8988T (cell line): ENCODE measurements around the gene SH3GL3.

Source experiments
- DNase-seq: peaks from one replicate; pipeline ENCODE4 v3.0.0; 2011

Gene SH3GL3

DNA sequence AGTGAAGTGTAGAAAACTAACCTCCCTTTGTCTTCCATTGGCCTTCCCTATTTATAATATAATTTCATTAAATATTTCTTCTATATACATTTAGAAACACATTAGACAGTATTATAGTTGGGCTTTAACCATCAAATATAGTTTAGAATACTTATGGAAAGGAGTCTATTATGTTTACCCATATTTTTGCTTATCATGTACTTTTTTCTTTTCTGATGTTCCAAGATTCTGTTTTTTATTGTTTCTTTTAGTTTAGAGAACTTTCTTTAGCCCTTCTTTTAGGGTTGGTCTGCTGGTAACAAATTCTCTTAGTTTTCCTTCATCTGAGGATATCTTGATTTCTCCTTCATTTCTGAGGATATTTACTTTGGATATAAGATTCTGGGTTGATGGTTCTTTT is 23.7 kb downstream of the SH3GL3 start:
- no peak for DNase-seq

DNA sequence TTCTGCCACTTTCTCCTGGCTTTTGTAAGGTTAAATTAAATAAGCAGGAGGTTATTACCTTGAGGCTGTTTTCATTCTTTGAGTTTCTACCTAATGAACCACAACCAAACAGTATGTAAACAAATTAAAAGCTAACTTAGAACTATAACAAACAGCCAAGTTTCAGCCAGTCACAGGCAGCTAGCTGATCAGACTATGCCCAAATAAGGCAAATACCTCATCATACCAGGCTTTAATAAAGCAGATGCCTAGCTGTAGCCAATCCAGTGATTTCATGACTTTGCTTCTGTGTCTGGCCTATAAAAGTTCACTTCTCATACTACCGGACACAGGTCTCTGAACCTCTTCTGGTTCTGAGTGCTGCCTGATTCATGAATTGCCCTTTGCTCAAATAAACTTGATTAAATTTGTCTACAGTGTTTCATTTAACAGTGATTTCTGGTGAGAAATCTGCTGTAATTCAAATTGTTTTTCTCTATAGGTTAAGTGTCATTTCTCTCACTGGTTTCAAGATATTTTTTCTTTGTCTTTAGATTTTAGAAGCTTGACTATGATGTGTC is 24.2 kb downstream of the SH3GL3 start:
- DNase-seq = no peak

DNA sequence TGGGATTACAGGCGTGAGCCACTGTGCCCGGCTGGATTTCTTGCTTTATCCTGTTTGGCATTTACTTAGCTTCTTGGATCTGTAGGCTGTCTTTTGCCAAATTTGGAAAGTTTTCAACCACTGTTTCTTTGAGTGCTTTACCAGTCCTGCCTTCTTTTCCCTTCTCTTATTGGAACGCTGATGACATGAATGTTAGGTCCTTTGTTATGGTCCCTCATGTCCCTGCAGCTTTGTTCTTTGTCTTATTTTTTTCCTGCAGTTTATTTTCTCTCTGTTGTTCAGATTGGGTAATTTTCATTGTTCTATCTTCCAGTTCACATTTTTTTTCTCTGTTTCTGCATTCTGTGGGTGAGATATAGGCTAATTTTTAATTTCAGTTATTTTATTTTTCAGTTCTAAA is 25.0 kb downstream of the SH3GL3 start:
- no peak for DNase-seq

DNA sequence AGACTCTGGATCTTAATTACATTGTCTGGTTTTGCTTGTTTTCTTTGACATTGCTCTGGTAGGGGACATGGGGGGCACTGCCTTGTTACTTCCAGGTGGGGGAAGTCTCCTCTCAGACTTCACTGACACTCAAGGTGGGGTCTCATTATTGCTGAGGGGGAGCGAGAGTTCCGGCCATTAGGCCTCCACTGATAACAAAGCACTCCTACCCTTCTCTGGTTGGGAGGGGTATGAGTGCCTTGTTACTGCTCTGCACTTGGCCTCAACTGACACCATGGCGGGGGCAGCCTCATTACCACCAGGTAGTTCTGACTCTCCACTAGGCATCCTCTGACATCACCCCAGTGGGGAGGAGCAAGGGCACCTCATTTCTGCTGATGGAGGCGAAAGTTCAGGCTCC is 25.7 kb downstream of the SH3GL3 start:
- no peak for DNase-seq

DNA sequence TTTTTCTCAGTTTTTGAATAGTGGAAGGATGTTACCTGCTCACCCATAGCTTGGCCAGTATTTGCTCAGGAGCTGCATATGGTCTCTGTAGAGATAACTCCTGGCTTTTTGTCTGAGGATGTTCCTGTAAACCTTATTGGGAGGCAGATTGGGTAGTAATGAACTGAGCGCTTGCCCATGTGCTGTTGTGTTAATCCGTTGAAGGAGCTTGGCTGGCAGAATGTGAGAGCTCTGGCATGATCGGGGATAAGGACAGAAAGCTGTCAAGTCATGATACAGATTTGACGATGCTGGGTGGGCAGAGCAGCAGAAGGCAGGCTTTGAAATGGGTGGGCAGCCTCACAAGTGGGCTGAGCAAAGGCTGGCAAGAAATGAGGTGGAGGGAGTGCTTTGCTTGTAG is 27.4 kb downstream of the SH3GL3 start:
- no peak for DNase-seq

DNA sequence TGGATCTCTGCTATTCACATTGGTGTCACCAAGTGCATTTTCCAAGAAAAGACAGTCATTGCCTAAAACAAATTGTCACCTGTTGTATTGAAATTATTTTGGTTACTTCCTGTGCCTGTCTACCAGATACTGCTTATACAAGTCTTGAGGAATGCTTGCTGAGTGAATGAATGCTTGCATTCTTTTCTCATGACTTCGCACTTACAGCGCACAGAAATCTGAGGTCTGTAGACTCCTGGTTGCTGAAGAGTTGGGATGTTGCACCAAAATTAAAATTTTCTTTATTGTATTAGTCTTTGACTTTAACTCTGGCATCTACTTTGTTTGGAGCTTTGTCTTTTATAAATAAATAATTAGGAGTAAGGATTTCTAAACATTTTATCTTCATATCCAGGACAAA is 28.4 kb downstream of the SH3GL3 start:
- peak; percentile 21 for DNase-seq

DNA sequence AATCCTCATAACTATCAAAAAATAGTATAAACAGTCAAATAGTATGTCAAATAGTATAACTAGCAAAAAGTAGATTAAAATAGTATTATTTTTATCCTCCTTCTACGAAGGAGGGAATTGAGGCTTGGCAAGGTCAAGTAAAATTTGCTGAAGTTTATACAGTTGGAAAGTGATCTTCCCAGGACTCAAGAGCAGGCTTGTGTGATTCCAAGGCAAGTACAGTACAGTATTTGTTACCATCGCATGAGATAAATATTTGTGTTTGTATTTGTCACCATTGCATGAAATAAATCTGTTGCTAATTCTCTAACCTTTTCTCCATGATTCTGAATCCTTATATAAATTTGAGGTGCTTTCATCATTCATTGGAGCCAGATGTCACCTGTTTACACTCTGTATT is 28.9 kb downstream of the SH3GL3 start:
- no peak for DNase-seq

DNA sequence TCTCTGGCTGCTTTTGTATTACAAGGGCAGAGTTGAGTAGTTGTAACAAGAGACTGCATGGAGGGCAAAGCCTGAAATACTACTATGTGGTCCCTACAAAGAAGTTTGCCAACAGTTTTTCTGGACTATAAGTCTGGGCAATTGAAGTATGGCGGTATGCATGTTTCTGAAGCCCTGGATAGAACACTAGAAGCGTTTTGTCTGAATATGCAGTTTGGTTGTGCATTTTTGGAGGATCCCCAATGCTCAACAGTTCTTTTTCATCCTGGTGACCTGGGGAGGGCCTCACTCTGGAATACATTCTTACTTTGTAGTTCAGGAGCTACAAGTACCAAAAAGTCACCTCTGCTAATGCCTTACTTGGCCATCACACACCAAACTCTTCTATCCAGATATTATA is 29.6 kb downstream of the SH3GL3 start:
- DNase-seq = no peak

DNA sequence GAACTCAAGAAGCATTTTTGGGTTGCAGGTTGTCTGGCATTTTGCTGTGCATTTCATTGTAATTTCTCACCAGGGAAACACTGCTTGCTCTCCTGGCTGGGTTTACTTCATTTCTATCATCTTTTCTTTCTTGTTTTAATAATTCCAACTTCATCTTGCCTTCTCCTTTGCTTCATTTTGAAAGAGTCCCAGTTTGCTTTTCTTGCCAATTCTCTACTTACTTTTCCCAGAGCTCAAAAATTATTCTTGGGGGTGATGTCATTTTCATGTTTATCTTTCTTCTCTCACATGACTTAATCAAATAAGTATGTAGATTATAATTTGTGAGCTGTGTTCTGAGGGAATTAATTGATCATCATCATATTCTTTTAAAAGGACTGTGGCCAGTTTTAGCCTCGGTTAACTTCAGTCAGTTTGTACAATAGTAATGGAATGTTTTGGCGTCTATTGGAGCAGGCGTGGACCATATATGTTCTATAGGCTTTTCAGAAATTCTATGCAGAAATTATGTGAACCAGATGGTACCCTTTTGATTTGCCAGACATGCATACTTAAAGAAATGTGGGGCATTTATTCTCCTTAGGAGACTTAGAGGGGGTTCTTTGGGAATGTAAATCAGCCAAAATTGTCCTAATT is 30.1 kb downstream of the SH3GL3 start:
- no peak for DNase-seq

DNA sequence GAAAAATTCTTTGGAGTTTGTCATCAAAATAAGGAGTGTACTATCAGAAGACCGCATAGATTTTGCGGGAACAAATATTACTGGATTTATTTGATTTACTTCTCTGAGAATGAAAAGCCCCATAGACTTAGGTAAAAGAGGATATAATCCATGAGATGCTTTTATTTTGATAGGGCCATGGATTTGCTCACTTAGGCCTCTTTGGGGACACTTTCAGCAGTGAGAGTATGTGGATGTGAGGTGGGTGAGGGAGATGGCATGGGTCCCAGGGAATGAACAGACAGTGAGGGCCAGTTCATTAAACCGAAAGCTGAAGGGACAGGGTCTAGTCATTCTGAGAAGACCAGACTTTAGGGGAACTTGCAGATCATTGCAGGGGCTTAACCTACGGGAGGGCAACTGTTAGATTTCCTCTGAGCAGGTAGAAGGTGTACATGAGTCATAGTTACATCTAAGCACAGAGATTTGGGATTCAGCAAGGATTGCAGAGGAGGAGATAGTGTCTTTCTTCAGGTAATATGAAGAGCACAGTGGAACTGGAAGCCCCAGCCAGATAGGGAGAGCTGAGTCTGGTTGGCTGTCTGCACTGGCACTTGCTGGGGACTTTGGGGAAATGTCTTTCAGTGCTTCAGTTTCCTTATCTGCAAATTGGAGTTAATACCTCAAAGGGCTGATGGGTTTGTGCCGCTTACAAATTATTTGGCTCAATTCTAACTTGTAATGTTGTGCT is 30.8 kb downstream of the SH3GL3 start:
- no peak for DNase-seq

DNA sequence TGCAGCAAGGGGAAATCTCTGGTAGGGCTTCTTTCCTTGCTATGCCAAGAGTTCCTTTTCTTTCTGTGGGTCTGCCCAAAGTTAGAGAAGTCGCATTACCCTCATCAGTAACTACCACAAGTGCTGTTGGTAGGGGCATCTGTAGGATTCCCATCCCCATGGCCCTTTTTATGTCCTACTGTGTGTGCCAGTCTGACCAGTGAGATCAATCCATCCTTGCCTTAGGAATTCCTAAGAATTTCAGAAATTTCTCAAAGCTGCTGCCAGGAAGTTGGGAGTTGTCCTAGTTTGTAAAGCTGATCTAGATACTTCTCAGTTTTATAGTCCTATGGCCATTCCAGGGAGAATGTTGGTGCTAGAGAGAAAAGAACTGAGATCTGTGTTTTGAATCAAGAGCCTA is 36.5 kb downstream of the SH3GL3 start:
- no peak for DNase-seq

DNA sequence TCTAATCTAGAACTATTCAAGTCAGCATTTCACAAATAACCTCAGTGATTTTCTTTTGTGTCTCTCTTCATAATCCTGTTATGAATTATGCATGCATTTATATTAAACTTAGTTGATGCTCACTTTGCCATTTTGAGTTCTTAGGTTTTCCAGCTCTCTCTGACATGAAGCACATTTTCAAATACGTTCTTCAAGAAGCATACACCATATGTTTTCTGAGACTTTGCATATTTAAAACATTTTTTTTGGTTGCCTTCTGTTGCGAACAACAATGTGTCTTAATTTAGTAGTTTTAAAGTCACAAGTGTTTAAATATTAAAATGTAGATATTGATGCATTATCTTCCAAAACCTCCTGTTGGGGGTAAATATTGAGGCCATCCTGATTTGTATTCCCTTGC is 37.5 kb downstream of the SH3GL3 start:
- DNase-seq = no peak

DNA sequence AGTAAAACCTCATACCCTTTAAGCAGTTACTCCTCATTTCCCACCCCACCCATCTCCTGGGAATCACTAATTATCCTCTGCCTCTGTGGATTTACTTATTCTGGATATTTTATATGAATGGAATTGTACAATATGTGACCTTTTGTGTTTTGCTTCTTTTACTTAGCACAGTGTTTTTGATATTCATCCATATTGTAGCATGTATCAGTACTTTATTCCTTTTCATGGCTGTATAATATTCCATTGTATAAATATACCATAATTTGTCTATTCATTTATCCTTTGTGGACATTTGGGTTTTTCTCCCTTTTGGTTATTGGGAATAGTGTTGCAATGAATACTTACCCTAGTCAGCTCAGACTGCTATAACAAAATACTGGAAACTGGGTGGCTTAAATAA is 39.2 kb downstream of the SH3GL3 start:
- DNase-seq = no peak

DNA sequence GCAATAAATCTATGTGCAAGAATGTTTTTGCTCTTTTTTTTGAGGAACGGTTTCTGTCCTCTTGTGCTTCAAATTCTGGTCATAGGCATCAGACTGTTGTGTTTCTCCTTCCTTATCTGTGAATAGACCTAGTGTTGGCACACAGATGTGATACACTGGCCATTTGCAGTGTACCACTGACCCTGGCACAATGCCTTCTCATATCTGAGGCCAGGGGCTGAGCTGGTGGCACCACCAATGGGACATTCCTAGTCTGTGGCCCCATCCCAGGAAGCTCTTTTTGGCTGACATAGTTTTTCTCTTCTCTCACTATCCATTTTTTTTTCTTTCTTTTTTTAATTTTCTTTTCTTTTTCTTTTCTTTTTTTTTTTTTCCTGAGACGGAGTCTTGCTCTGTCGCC is 40.4 kb downstream of the SH3GL3 start:
- DNase-seq = no peak

DNA sequence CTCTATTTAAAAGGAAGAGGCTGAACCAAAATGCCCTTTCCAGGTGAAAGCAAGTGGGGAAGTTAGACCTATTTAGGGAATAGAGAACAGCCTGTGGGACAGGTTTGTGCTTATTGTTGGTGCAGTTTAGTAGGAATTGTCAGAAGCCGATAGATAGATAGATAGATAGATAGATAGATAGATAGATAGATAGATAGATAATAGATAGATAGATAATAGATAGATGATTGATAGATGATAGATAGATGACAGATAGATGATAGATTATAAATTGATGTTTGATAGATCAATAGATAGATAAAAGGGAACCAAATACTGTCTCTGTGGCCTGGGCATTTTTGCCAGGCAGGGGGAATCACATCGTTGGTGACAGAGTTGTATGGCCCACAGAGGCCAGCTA is 42.5 kb downstream of the SH3GL3 start:
- no peak for DNase-seq

DNA sequence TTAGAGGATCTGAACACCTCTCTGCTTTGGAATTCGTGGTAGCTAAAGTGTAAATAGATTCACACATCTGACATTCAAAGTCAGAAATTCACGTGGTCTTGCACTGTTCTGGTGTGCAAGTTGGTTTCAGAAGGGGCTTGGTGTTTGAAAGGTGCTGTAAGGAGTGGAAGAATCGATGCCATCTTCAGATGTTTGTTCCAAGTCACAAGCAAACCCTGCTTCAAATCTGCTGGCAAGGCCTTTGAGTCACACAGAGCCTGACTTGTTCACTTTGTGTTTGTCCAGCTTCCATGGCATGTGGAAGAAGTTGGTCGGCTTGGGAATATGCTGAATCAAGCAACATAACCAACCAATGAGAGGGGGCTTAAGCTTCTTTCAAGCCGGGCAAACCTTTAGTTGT is 44.3 kb downstream of the SH3GL3 start:
- DNase-seq = no peak

DNA sequence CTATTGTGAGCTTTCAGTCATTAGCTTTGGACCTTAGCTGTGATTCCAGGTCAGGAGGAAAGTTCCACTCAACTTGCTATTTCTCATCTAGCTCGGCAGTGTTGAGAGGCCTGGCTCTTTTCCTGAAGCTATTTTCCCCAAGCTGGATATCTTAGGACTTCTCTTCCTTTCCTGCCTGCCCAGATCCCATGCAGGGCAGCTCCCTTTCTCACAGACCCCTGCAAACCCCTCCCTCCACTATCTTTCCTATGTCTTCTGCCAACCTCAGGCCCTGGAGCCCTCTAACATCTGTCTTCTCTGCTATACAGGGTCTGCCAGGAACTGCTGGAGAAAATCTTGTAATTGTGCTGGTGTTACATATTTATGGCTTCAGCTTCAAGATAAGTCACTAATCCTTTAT is 49.6 kb downstream of the SH3GL3 start:
- no peak for DNase-seq

DNA sequence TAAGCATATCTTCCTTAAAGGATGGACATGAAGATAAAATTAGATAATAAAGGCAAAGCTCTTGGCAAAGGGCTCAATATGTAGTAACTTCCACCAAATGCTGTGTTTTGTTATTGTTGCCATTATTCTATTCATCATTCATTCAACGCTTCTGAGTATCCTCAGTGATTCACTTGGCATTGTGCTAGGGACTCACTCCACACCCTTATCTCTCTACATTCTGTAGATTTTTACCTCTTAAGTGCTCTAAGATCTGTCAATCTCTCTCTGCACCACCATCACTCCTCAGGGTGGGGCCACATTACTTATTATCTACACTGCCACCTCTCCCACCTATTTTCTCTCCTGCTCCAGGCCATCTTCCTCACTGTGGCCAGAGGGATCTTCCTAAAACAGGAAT is 51.2 kb downstream of the SH3GL3 start:
- DNase-seq = no peak

DNA sequence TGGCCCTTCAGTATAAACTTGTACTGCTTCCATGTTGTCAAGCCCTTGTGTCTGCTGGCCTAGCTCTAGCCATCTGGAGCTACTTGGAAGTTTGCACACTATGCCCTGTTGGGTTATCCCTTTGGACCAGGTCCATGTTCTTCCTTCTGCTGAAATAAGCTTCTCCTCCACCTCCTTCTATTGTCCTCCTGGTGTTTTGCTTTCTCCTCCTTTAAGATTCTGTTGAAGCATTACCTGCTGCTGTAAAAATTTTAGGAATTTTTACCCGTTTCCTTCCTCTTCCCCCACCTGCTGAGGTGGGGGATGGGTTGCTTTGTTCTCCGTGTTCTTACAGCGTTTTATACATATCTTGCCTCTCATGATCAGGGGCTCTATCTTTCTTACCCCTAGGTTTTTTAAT is 51.7 kb downstream of the SH3GL3 start:
- no peak for DNase-seq

DNA sequence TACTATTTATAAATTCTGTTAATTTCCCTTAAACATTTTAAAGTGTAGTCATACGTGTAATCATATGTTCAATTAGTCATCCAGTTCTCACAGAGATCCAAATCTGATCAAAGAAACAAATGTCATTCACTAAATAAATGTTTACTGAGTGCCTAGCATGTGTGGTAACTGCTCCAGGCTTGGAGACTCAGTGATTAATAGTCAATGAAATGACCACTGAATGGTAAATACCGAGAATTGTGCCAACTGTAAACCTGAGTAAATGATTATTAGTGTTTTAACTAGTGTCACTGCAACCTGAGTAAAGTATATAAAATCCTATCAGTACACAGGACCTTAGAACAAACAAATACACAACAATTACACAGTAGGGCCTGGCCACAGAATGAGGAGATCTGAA is 52.3 kb downstream of the SH3GL3 start:
- DNase-seq = no peak

DNA sequence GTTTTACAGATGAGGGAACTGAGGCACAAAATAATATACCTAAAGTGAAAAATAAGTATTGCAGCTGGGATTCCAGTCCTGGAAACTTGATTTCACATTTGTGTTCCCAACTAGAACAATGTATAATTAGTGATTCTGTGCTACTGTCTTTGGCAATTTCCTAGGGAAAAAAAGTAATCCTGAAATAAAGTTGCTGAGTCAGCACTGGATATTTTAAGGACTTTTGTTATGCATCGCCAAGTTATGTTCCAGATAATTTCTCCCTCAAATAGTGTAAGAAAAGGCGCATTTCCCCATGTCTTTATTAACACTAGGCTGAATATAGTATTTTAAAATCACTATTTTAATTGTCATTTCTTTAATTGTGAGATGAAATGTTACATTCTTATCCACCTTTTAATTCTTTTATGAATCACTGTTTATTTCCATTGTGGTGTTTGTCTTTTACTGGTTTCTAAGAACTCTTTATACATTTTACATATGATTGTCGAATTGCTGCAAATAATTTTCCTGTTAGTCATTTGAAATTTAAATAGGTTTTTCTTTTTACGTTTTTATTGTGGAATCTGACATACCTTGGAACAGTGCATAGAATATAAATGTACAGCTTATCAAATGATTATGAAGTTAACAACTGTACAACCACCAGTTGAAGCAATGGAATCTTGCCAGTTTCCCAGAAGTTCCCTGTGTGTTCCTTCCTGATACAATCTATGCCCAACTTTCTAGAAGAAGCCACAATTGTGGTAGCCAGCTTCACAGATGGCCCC is 56.6 kb downstream of the SH3GL3 start:
- no peak for DNase-seq

DNA sequence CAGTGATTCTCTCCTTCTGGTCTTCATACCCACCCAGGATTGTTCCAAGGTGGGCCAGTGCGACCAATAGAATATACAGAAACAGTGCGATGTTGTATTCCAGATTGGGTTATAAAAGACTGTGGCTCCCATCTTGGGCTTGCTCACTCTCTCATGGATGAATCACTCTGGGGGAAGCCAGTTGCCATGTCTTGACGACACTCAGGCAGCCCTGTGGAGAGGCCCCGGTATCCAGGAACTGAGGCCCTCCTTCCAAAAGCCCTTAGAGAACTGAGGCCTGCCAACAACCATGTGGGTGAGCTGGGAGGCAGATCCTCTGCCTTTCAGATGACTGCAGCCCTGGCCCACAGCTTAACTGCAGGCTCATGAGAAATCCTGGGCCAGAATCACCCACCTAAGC is 57.2 kb downstream of the SH3GL3 start:
- no peak for DNase-seq

DNA sequence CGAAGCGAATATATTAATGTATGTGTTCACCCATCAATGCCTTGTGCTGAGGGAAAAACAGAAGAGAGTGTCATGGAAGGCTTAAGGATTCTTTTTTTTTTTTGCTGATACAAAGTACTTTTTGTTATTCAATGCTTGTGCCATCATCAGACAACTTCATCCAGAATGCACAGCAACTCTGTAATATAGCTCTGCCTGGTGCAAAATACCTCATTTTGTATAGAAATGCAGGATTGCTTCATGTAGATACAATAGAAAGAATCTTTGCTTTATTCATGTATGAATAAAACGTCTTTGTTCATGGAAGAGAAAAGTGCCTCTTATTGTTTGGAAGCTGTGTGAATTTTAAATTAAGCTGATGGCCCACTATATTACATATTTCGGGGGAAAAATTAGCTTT is 62.9 kb downstream of the SH3GL3 start:
- DNase-seq = no peak

DNA sequence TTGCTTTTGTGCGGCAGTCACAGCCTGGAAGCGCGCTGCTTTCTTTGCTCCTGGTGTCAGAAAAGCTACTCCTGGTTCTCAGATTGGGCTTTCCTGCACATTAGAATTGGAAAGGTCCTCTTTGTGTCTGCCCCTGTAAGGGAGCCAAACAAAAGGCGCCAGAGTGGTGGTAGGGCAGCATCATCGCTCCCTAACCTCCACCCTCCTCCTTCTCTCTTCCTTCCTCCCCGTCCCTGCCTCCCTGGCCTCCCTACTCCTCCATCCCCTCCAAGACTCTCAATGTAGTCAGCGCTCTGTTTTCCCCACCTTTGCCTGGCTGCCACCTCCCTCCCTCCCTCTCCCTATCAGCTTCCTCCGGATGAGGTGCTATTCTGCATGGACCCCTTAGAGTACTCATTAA is 65.3 kb downstream of the SH3GL3 start:
- DNase-seq = no peak
